HG03565 (cell line): ENCODE data around the gene ACSM6.

Experiments
- ATAC-seq: cut with Tn5 transposase; IDR thresholded peaks from one replicate; pipeline ENCODE4 v1.9.1; 2021; ENCODE audit warnings: mild to moderate bottlenecking, moderate library complexity; ENCODE audit not compliant: unreplicated experiment

Gene ACSM6

GRCh38 chr10:95266674-95267095, 72.6 kb downstream of the ACSM6 start:
- peak; percentile 88 for ATAC-seq

GRCh38 chr10:95267251-95267650, 73.2 kb downstream of the ACSM6 start:
- ATAC-seq = no peak

DNA sequence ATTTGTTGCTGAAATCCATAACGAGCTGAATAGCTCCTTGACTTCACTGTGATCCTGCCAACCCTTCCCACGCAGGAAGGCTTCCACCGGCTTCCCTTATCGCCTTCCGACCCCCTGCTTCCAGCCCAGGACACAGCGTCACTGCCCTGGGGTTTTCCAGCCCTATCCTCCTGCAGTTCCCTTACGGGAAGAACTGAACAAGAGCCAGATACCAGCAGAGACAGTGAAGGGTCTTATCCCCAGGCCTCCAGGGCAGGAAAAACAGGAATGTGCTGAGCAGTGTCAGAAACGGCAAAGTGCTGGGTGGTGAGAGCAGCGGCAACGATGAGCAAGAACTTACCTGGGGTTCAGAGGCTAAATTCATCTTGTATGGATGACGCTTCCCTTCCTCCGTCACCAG, 74.4 kb downstream of the ACSM6 start:
- ATAC-seq = no peak

DNA sequence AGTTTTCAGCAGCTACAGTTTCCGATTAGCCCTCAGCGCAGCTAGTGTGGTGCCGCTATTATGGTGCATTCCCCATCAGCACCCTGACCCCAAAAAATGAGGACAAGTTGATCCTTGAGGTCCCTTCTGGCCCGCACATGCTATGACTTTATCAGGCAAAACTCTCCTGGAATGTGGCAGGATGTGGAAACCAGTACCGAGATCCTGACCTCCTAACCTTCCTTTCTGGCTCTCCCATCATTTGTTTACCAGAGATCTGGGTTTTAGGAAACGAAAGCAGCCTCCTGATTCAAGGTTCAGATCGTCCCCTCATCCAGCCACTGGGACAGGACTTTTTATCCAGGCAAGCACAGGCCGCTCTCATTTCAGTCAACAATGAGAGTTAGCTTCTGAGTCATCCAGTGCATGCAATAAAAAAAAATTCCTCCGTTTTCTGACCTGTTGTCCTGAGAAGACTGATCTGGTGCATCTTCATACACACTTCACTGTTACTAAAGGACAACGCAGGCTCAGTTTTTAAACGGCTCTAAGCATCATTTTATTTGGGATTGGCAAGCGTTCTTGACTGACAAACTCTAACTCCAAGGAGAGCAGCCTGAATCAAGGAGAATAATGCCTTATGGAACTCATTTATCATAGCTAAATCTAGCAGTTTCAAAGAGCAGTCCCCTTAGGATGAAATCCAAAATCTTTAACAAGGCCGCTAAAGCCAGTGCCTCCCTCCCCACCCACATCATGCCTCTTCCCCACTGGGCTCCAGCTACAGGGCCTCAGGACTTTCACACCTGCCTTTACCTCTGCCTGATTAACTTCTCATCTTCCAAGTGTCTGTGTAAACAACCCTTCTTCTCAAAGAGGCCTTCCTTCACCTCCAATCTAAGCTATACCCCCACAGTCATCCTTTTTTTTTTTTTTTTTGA, 79.6 kb downstream of the ACSM6 start:
- no peak for ATAC-seq

- ATAC-seq = no peak
Measured at GRCh38 chr10:95275726-95276366, 81.8 kb downstream of the ACSM6 start.

DNA sequence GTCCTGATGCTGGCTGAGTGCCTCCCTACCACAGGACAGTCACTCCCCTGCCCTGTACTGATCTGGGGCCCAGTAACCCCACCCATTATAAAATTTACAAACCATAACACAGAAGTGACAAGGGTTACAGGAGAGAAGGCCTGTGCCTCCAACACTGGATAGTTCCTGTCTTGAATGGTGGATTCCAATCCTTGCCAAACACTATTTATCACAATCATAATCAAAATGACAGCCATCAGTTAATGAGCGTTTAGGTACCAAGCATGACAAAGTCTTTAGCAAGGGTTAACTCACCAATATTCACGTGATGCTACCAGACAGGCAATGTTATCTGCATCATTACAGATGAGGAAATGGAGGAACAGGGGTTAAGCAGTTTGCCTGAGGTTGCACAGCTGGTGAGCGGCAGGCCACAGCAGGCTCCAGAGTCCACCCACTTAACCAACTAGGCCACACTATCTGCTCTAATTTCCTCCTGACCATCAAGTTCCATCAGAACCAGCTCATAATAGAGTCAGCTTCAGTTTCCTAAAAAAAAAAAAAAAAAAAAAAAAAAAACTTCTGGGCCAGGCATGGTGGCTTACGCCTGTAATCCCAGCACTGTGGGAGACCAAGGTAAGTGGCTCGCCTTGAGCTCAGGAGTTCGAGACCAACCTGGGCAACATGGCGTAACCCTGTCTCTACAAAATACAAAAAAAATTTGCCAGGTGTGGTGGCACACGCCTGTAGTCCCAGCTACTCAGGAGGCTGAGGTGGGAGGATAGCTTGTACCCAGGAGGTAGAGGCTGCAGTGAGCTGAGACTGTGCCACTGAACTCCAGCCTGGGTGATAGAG, 82.5 kb downstream of the ACSM6 start:
- ATAC-seq = no peak

DNA sequence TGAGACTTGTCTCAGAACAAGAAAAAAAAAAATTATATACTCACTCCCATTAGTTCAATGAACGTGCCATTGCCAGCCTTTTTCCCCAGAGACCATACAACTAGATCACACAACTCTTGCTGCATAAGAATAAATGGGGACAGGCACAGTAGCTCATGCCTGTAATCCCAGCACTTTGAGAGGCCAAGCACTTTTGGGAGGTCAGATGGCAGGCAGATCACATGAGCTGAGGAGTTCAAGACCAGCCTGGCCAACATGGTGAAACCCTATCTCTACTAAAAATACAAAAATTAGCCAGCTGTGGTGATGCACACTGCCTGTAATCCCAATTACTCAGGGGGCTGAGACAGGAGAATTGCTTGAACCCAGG, 83.1 kb downstream of the ACSM6 start:
- ATAC-seq = no peak

- no peak for ATAC-seq
Measured at GRCh38 chr10:95277614-95278013, 83.6 kb downstream of the ACSM6 start.
